NCI-H446 (cell line): ENCODE measurements around the gene PALS1.
"Not testable (repeated sequence)": the region's sequence is repeated elsewhere in the genome, so short reads cannot be mapped to it uniquely, and the experiment has no call there.

Source experiments
- DNase-seq, 2 experiments: peaks; one replicate each; lab custom pipeline; 2025; lab: John Stamatoyannopoulos, UW

PALS1 gene

DNA sequence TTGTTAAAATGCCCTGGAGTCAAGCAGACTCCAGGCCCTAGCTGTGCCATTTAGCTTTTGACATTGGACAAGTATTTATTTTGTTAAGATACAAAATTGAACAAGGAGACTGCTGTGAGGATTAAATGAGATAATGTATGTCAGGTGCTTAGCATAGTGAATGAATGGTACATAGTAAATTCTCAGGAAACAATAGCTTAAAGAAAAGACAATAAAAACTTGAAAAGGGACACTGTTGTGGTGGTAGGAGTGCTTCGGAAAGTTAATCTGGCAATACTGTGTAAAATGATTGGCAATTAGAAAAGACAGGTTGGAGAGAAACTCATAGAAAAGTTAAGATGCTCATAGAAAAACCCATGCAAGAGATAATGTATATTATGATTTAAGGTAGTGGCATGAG is 19.7 kb downstream of the PALS1 start:
- DNase-seq, result no peak

DNA sequence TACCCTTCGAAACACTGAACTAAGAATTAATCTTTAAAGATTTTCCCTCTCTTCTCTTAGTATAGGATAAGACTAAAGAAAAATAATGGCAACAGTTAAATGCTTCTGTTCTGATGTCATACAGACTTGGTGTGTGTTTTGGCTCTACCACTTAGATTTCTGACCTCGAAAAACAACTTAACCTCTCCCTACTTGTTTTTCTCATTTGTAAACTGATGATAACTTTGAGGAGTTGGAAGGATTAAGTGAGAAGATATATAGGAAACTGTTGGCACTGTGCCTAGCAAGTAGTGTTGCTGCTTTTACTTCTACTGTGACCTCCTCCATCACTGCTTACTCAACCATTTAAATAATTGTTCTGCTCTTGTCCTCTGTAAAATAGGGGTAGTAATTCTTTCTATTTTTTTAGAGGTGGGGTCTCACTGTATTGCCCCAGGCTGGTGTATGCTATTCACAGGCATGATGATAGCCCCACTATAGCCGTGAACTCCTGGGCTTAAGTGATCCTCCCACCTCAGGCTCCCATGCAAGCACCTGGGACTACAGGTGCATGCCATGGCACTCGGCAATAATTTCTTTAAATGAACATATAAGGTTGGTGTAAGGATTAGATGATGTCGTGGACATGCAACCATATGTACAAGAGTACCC is 22.4 kb downstream of the PALS1 start:
- no peak for DNase-seq

DNA sequence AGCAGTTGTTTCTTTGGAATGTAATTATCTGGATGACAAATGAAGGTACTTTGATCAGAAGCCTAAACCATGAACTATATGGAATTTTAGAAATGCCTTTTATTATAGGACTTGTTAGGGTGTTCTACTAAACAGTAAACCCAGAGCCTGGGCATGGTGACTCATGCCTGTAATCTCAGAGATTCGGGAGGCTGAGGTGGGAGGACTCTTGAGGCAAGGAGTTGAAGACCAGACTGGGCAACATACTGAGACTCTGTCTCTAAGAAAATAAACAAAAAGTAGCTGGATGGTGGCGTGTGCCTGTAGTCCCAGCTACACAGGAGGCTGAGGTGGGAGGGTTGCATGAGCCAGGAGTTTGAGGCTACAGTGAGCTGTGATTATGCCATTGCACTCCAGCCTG is 23.9 kb downstream of the PALS1 start:
- no peak for DNase-seq

DNA sequence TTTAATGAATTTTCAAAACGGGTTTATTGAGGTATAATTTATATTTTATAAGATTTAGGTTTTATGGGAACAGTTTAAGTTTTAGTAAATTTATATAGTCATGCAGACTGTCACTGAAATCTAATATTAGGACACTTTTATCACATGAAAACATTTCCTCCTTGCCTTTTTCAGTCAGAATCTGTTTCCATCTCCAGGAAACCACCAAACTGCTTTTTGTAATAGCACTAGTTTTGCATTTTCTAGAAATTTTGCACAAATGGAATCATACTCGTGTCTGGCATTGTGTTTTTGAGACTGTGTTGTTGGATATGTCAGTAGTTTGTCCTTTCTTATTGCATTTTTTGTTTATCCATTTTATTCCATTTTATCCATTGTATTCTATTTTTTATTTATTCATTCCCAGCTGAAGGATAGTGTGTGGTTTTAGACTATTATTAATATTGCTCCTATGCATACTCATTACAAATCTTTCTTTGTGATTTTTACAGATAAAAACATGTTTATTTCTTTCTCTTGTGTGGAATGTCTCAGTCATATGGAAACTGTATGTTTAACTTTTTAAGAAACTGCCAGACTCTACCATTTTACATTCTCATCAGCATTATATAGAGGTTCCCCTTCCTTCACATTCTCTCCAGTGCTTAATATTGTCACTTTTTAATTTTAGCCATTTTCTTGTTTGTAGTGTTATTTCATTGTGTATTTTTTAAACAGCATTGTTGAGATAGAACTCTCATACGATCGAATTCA is 26.5 kb downstream of the PALS1 start:
- no peak for DNase-seq

DNA sequence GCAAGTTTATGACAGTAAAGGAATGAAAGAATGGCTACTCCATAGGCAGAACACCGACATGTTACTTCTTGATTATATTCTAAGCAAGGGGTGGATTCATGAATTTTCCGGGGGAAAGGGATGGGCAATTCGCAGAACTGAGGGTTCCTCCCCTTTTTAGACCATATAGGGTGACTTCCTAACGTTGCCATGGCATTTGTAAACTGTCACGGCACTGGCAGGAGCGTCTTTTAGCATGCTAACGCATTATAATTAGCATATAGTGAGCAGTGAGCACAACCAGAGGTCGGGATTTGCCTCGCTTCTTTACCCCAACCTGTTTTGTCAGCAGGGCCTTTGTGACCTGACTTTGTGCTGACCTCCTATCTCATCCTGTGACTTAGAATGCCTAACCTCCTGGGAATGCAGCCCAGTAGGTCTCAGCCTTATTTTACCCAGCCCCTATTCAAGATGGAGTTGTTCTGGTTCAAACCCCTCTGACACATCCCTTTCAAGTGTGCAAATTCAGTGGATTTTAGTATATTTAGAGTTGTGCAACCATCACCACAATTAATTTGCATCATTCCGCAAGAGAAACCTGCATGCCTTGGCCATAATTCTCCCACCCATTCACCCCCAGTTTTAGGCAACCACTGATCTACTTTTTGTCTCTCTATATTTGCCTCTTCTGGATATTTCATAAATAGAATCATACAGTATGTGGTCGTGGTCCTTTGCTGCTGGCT is 27.4 kb downstream of the PALS1 start:
- no peak for DNase-seq

DNA sequence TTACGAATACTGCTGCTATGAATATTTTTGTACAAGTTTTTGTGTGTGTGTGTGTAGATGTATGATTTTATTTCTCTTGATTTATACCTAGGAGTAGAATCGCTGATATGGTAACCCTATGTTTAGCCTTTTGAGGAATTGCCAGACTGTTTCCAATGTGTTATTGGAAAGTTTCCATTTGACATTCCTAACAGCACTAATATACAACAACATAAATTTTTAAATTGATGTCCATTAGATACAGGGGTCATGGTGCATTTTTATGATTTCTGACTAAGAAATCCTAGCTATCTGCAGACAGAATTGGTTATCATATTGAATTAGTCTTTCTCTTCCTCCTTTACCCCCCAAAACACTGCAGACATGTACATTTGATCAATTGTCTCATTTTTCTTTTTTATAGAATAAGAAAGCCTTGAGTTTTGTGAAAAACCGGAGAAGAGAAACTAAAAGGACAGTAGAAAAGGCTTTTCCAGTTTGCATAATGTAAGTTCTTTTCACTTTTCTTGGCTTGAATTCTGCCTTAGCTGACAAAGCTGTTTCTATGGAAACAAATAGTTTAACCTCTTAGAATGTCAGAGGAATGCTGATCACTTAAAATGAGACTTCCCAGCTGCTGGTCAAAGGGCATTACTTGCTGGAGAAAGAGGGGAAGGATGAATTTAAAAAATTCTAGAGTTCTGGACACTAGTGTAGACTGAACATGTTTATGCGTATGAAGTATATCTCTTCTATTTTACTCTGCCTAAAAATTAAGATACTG is 28.2 kb downstream of the PALS1 start:
- DNase-seq, result peak in 1 of 2 experiments; percentile 7

DNA sequence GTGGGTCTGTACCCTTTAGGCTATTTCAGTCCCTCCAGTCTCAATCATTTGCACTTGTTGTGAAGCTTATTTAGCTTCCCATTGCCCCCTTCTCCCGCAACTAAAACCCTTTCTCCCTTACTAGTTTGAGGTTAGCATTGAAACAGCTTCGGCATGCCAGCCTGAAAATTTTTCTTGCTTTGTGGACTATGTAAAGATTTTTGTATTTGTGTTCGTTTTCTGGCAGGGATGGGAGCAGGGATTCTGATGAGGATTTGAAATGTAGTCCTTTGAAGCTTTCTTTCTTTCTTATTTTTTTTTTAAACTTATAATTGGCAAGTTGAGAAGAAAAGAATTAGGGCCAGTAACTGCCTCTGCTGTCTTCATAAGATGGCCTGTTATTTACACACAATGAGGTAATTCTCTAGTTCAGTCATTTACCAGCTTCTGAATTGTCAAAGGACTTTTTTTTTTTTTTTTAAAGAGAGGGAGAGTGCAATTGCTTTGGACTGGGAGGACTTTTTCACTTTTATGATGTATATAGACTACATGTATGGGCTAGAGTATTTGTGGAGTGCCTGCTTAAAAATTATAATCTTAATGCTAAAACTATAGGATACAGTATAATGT is 29.0 kb downstream of the PALS1 start:
- DNase-seq, result no peak

DNA sequence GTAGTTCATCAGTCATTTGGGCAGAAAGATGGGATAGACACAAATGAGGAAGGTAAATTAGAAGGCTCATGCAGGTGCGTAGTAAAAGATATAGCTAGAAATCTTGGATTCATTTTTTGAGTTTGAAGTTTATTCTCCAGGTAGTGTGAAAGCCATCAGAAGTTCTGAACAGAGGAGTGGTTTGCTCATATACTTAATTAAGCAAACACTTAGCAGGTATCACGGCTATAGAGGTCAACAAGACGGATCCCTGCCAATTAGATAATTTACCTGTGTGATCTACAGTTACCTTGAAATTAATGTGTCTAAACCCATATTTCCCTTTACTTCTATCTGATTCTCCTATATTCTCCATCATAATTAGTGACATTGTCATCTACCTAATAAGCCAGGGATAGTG is 29.7 kb downstream of the PALS1 start:
- no peak for DNase-seq

DNA sequence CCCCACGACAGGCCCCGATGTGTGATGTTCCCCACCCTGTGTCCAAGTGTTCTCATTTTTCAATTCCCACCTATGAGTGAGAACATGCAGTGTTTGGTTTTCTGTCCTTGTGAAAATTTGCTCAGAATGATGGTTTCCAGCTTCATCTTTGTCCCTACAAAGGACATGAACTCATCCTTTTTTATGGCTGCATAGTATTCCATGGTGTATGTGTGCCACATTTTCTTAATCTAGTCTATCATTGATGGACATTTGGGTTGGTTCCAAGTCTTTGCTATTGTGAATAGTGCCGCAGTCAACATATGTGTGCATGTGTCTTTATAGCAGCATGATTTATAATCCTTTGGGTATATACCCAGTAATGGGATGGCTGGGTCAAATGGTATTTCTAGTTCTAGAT is 32.0 kb downstream of the PALS1 start:
- not testable (repeated sequence) for DNase-seq

DNA sequence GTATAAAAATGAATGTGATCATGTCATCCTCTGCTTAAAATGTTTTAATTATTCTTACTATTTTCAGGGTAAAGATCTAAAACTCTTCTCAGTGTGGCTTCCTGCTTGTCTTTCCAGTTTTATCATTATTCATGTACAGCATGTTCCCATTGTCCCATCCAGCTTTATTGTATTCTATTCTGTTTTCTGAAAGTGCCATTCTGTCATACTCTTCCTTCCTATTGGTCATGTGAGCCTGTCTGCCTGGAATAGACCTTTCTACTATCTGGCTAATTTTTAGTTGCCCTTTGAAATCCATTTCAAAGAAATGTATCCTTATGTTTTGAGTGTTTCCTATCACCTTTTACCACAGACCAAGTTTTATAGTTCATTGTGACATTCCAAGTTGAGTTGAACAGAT is 34.9 kb downstream of the PALS1 start:
- no peak for DNase-seq

DNA sequence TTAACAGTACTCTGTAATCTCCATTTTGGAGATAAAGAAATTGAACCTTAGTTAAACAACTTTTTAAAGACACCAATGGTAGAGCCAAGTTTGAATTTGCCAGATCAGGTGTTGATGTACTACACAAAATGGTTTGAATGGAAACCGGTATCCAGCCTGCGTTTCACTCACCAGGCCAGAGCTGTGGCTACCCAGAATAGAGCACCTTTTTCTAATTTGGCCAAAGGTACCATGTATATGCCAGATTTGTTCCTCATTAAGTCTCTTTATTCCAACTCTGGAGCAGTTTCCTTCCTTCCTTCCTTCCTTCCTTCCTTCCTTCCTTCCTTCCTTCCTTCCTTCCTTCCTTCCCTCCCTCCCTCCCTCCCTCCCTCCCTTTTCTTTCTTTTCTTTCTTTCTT is 39.3 kb downstream of the PALS1 start:
- no peak for DNase-seq

DNA sequence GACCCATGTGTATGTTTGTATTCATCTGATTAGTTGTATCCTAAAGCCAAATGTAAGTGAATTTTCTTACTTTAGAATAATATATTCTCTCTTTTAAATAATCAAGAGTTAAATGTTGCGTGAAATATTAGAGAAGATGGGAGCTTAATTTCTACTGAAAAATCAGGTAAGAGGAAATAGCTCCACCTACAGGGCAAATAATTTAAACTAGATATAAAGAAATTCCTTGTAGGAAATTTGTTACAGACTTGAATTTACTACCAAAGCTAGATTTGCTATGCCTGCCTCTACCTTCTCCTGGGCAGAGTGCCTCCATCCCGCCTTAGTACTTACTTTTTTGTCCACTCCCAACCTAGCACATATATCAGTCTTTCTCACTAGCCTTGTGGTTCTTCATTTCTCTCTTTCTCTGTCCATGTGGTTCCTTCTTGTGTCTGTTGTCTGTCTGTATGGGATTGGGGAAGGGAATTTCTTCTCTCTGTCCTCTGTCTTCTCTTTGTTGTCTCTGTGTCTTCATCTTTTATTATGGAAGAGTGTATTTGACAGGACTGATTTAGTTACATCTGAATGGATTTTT is 44.7 kb downstream of the PALS1 start:
- peak; percentile 16 to 58 for DNase-seq
